Stimulated activated CD4-positive, alpha-beta T cell treated with anti-CD3 and anti-CD28 coated beads, Interleukin-12 subunit alpha, Interleukin-12 subunit beta, amount 100 ng/mL, for 24 hours (primary cell): Measurements from ENCODE around the gene OR3A2.
"Not testable (repeated sequence)": the region's sequence is repeated elsewhere in the genome, so short reads cannot be mapped to it uniquely, and the experiment has no call there.

Source experiments
- DNase-seq, 2 experiments: peaks; one replicate each; pipeline ENCODE4 v3.0.0-alpha.2; 2020; ENCODE audit warnings: low read depth in 2 of 2

Gene OR3A2

DNA sequence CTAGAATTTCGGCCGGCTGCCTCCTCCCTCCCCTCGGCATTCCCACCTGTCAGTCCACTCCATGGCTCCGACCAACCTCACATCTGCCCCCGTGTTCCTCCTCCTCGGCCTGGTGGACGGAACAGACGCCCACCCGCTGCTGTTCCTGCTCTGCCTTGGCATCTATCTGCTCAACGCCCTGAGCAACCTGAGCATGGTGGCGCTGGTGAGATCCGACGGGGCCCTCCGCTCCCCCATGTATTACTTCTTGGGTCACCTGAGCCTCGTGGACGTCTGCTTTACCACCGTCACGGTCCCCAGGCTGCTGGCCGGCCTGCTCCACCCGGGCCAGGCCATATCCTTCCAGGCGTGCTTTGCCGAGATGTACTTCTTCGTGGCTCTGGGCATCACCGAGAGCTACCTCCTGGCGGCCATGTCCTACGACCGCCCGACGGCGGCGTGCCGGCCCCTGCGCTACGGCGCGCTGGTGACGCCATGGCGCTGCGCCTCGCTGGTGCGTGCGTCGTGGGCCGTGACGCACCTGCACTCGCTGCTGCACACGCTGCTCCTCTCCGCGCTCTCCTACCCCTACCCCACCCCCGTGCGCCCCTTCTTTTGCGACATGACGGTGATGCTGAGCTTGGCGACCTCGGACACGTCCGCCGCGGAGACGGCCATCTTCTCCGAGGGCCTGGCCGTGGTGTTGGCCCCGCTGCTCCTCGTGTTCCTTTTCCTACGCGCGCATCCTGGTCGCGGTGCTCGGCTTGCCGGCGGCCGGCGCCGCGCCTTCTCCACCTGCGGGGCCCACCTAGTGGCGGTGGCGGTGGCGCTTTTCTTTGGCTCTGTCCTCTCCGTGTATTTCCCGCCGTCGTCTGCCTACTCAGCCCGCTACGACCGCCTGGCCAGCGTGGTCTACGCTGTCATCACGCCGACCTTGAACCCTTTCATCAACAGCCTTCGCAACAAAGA is at the start of gene OR3A2:
TSS of gene OR3A2 (minus strand) at position 440 of the 948 bp plus-strand sequence.
- DNase-seq = peak in 1 of 2 experiments; percentile 9

DNA sequence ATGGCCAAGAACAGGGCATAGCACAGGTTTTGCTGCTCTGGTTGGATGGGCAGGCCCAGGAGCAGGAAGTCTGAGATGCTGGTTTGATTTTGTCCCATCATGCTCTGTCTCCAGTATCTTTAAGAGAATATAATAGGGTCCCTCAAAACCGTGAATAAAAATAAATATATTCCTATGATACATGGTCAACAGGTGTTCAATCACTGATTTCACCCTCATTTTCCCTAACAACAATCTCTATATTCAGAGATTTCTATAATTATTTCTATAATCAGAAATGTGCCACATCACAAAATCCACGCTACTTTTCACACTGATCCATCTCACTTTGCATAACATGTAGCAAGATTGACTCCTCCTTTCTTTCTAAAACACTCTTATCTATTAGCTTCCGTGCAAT is 47.6 kb upstream of the OR3A2 start, which contains the start of gene OR1E2:
TSS of gene OR1E2 (minus strand) at position 101 of the 400 bp plus-strand sequence. CDS start at position 101, 0 bp downstream.
- no peak for DNase-seq

DNA sequence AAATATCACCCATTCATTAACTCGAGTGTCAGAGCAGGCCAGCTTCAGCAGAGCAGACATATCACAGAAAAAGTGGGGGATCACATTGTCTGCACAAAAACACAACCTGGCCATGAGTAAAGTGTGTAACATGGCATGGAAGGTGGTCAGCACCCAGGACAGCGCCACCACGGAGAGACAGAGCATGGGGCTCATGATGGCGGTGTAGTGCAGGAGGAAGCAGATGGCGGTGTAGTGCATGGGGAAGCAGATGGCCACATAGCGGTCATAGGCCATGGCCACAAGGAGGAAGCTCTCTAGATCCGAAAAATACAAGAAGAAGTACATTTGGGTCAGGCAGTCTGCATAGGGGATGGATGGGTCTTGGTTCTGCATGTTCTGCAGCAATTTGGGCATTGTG is 47.1 kb upstream of the OR3A2 start:
- DNase-seq = peak in 1 of 2 experiments; percentile 0

DNA sequence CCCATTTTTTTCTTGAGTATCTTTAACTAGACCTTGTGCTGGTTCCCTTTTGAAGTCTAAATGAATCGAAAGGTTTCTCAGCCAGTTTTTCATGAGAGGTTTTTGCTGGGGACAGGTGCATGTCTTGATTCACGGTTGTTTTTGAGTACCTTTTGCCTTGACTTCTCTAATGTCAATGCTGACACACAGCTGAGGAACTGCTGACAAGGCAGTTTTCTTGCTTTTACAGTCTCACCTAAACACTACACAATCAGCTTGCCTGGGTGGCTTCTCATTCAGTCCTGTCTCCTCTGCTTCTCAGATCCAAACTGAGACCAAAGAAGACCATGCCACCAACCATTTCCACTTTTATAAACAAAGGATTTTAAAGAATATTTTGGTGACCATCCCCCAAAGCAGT is 32.1 kb upstream of the OR3A2 start:
- DNase-seq = no peak

DNA sequence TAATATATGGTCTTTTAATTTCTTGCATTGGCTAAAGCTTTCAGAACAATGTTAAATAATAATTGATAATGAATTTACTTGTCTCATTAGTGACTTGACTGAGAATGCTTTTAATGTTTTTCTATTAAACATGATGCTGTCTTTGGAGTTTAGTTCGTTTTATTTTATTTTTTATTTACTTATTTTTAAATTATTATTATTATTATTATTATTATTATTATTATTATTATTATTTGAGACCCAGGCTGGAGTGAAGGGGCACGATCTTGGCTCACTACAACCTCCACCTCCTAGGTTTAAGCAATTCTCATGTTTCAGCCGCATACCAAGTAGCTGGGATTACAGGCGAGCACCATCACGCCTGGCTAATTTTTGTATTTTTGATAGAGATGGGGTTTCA is 29.5 kb upstream of the OR3A2 start:
- no peak for DNase-seq

DNA sequence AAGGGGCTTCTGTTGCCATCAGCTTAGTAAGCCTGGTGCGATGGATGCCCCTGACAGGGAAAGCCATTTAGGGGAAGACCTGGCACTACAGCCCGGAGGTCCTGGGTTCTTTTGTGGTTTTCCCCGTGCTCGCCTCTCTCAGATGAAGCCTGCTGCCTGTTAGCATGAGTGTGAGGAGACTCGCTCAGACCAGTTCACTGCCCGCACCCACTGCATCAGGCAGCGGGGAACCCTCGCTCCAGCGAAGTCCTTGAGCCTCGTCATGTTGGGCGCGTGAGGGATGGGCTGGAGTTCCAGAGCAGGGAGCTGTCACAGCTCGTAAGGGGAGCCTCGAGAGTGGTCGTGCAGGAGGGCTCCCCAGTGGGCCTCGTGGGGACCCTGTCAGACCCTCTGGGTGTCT is 26.1 kb upstream of the OR3A2 start:
- not testable (repeated sequence) for DNase-seq

DNA sequence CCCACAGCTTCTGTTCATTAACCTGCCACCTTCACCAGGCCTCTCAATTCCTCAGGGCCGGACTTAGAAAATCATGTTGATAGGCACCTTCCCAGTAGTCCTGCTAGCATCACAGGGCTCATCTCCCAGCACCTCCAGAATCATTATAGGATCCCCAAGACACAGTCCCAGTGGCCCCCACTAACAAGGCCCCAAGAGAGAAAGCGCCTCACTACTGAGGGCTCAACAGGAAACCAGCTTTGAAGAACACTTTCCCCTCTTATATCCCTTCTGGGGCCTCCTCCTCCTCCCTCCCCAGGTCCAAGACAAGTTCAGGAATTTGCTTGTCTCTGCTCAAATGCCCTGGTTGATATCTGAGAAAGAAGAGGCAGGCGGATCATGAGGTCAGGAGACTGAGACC is 25.0 kb upstream of the OR3A2 start, which contains the start of gene OR3A3:
TSS of gene OR3A3 (plus strand) at position 301 of the 400 bp plus-strand sequence.
- no peak for DNase-seq

DNA sequence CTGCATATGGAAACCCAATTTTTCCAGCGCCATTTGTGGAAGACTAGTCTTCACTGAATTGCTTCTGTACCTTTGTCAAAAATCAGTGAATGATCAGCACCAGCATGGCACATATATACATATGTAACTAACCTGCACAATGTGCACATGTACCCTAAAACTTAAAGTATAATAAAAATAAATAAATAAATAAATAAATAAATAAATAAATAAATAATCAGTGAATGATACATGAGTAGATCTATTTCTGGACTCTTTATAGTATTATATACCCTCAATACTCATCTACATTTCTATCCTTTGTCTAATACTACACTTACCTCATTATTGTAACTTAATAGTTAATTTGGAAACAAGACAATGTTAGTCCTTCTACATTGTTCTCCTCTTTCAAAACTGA is 17.7 kb upstream of the OR3A2 start:
- DNase-seq = not testable (repeated sequence)

DNA sequence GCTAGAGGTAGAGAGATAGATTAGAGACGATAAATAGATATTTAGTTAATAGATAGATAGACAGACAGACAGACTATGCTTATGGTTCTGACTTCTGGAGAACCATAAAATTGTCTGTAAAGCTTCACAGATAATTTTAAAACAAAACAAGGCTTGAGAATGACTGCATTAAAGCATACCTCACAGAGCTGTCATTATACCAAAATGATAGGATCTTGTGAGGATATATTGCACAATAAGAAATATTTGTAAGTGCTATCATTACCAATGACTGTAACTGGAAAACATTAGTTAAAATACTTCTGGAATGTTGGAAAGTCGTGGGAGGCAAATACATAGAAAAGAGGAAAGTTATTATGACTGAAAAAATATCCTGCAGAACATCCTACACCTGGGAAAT is 15.7 kb upstream of the OR3A2 start:
- DNase-seq = no peak

DNA sequence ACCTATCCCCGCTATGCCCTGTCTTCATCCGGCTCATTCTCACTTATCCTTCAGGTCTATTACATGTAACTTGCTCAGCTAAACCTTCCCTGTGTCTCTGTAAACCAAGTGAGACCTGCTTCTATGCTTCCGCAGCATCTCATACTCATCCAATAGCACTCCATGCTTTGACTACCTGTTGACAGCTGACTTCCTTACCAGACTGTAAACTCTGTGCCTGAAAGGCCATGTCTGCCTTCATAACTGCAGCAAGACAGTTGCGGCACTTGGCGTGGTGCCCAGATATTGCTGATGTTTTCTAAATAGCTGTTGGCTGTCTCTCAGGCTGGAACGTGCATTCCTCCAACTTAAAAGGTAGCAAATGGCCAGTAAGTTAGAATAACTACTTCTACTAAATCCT is 13.9 kb upstream of the OR3A2 start:
- DNase-seq = no peak

DNA sequence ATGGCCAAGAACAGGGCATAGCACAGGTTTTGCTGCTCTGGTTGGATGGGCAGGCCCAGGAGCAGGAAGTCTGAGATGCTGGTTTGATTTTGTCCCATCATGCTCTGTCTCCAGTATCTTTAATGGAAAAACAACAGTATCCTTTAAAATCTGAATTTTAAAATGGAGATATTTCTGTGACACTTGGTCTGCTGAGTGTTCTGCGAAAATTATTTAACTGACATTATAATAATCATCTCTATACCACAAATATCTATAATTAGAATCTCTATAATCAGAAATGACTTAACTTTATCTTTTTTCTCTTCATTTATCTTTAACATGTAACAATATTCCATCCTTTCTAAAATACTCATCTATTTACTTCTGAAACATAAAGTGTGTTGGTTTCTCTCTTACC is 12.2 kb upstream of the OR3A2 start, which contains the start of gene OR1E1:
TSS of gene OR1E1 (minus strand) at position 101 of the 400 bp plus-strand sequence. CDS start at position 101, 0 bp downstream.
- DNase-seq = no peak

DNA sequence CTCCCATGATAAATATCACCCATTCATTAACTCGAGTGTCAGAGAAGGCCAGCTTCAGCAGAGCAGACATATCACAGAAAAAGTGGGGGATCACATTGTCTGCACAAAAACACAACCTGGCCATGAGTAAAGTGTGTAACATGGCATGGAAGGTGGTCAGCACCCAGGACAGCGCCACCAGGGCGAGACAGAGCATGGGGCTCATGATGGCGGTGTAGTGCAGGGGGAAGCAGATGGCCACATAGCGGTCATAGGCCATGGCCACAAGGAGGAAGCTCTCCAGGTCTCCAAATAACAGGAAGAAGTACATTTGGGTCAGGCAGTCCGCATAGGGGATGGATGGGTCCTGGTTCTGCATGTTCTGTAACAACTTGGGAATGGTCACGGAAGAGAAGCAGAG is 11.7 kb upstream of the OR3A2 start:
- DNase-seq = not testable (repeated sequence)

DNA sequence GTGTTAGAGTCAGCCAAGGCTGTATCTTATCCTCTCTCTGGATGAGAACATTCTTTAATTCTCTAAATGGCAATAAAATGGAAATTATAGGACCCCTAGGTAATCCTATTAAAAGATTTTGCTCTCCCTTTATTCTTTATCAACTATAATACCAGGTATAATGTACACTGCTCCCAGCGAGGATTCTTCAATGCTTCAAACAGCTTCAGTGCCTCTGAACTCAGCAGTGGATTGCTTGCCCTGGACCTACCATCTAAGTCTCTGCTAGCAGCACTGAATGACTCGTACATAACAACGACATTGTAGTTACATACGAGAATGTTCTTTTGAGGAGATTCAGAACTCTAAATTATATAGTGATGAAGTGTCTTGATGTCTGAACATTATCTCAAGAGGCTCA is 3.7 kb upstream of the OR3A2 start:
- no peak for DNase-seq

DNA sequence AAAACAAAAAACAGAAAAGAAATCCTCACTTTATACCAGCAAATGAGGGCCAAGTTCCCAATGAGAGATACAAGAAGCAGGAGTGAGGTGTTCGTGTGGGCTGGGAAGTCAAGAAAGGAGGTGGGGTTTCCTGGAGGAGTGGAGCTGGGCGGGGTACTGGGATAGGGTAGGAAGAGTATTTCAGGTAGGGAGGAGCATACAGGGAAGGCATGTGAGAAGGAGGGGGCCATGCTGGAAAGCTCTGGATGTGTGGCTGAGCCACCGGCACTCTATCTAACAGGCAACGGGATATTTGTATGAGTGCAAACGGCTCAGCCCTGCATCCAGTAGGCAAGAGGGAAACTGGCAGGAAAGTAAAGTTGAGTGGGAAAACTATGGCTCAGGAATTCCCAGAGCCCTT is 4.2 kb downstream of the OR3A2 start:
- DNase-seq = no peak

DNA sequence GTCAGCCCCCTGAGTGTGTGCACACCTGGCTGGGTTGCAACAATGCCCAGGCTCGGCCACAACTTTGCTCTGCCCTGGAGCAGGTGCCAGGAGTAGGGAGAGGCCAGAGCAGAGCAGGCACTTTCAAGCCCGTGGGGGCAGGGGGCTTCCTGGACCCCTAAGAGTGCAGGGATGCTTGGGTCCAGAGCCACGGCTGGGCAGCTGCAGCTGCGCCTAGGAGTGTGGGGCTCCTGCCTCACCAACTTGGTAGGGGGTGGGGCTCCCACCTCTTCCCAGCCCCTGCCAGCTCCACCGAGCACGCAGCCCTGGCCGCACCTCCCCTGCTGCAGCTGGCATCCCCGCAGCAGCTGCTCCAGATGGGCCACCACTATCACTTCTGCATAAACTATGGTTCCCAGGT is 7.8 kb downstream of the OR3A2 start:
- no peak for DNase-seq

DNA sequence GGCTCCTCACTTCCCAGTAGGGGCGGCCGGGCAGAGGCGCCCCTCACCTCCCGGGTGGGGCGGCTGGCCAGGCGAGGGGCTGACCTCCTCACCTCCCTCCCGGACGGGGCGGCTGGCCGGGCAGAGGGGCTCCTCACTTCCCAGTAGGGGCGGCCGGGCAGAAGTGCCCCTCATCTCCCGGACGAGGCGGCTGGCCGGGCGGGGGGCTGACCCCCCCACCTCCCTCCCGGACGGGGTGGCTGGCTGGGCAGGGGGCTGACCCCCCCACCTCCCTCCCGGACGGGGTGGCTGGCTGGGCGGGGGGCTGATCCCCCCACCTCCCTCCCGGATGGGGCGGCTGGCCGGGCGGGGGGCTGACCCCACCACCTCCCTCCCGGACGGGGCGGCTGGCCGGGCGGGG is 14.9 kb downstream of the OR3A2 start:
- not testable (repeated sequence) for DNase-seq

DNA sequence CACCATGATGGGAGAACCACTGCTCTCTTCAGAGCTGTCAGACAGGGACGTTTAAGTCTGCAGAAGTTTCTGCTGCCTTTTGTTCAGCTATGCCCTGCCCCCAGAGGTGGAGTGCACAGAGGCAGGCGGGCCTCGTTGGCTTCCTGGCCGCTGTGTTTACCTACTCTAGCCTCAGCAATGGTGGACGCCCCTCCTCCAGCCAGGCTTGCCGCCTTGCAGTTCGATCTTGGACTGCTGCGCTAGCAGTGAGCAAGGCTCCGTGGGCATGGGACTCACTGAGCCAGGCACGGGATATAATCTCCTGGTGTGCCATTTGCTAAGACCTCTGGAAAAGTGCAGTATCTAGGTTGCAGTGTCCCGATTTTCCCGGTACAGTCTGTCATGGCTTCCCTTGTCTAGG is 43.3 kb downstream of the OR3A2 start:
- not testable (repeated sequence) for DNase-seq

DNA sequence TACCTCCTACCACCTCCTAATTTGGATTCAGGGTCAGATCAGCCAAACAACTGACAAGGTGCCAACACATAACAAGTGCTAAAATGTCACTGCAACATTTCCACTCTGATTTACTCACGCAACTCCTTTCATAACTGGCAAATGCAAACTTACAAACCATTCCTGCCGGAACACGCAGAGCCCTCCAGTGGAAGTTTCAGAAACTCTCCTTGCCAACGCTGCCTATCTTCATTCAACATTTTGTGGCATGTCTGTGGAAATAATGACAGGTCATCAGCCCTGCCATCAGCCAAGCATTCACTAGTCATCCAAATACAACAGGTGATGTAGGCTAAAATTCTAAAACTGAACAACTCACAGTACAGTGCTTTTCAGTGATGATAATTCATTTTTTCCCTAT is 50.2 kb downstream of the OR3A2 start:
- no peak for DNase-seq

DNA sequence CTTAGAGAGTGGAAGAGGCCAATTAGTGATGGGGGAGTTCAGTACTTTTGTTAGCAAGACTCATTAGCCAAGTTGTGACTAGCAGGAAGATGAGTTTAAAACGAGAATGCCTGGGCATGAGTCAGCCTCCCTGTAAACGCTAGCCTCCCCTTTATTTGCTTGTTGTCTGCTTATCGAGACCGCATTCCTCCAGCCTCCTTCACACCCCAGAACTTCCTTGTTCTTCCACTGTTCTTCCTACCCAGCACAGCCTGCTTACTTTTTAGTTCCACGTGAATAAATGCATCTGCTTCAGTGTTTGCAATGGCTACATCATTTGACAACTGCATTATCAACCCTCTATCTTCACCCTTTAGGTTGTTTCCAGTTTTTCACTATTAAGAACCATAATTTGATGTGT is 67.8 kb downstream of the OR3A2 start:
- DNase-seq = no peak

DNA sequence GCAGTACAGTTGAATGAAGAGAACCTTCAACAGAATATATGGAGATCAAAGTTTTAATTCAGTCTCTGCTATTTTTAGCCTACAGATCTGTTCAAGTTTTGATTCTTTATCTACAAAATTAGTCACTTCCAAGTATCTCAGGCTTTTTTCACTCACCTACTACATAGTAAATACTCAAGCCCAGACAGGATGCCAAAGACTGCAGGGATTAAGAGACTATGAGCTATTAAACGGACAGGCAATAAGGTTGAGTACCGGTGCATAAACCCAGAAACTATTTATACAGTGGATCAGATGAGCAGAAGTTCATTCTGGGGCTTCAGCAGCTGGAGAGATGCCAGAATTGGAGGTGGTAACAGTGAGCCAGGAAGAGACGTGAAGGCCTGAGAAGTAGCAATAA is 69.3 kb downstream of the OR3A2 start:
- no peak for DNase-seq

DNA sequence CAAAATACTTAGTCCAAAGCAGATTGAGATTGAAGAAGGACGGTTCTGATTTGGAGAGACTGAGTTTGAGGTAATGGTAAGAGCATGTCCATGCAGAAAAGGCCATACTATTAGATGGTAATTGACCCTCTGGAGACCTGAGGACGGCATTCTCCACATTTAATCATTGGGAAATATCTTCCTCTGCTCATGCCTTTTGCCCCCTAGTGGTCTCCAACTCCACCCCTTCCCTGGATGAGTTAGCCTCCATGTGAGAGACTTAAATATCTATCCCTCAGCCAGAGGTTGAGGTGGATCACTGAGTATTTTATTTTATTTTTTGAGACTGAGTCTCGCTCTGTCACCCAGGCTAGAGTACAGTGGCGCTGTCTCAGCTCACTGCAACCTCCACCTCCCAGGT is 77.5 kb downstream of the OR3A2 start:
- no peak for DNase-seq

DNA sequence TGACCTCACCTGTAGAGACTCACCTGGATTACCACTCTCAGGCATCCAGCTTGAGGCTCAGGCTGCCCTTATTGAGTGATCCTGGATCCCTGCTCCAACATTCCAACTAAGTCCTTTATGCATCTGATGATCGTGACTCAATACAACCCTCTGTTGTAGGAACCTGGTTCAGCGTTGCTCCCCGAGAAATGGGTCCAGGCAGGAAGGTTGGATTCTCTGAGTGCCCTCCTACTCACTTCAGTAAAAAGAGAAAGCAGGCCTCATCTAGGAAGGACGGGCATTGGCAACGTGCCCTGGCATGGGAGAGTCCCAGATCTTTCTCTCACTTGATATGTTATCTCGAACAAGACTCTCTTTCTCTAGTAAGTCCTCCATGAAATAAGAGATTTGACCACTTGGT is 87.8 kb downstream of the OR3A2 start, which contains the start of gene OR3A1:
TSS of gene OR3A1 (minus strand) at position 101 of the 400 bp plus-strand sequence. CDS start 5,778 bp downstream, outside the sequence.
- no peak for DNase-seq

DNA sequence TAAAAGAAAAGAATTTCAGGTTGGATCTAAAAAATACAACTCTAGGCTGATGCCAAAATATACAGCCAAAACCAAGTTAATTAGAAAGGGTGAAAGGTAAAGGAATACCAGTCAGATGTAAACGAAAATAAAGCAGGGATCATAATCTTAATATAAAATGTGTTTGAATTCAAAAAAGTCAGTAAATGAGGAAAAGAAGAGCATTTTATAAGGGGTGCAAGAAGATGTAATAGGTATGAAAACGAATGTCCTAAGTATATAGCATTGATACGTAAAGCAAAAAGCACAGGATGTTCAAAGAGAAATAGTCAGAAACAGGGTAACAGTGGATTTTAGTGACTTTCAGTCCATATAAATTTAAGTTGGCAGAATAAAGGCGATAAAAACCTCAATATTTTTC is 90.5 kb downstream of the OR3A2 start:
- no peak for DNase-seq
